PC-3 (cell line): ENCODE measurements around the gene EXOC4. TPM values are rescaled to one million over a fixed set of nuclear protein-coding genes. Genes with fewer than 3 reads are reported as not detected.
A peak's percentile ranks its signal among the peaks of the same experiment; 100 is the strongest.

Experiments
- ATAC-seq: fragments of 200-7000 bp; cut with Tn5 transposase; 2 replicates; pipeline ENCODE4 v1.9.1; 2020; ENCODE audit warnings: mild to moderate bottlenecking, moderate library complexity
- BruUV-seq: library from RNA; stranded (reverse); fragments of 400-500 nt; replicated peaks from 2 replicates; lab custom pipeline; 2021; lab: Mats Ljungman, UMichigan
- CTCF ChIA-PET: fragments of 300-600 bp; sonication (Branson Sonifier 250); formaldehyde crosslinking; loops from one replicate; lab custom pipeline; 2022; ENCODE audit warnings: antibody characterized with exemption; lab: Charles Lee
- POLR2A ChIA-PET: fragments of 300-600 bp; sonication (Branson Sonifier 250); formaldehyde crosslinking; loops from one replicate; lab custom pipeline; 2022; ENCODE audit warnings: antibody characterized with exemption; ENCODE audit not compliant: unreplicated experiment; lab: Charles Lee
- DNase-seq: peaks from one replicate; pipeline ENCODE4 v3.0.0-alpha.2; 2015
- H2AFZ ChIP-seq: fragments of 300-600 bp; sonication (generic); 2 replicates; pipeline ENCODE4 v1.6.0; 2016; ENCODE audit warnings: antibody characterized with exemption, low read length
- H3F3A ChIP-seq: fragments of 300-600 bp; sonication (generic); one replicate; pipeline ENCODE4 v1.6.0; 2017; ENCODE audit warnings: antibody characterized with exemption, low read length, control low read depth, mild to moderate bottlenecking; ENCODE audit not compliant: unreplicated experiment
- H3K27ac ChIP-seq: fragments of 300-600 bp; sonication (generic); 2 replicates; pipeline ENCODE4 v1.5.1; 2016; ENCODE audit warnings: mild to moderate bottlenecking, low read length
- H3K27me3 ChIP-seq: fragments of 300-600 bp; sonication (generic); 2 replicates; pipeline ENCODE4 v1.6.1; 2016; ENCODE audit warnings: low read length, mixed read lengths
- H3K36me3 ChIP-seq: fragments of 300-600 bp; sonication (generic); 2 replicates; pipeline ENCODE4 v1.6.1; 2016; ENCODE audit warnings: low read depth, mixed run types, low read length, mixed read lengths
- H3K4me1 ChIP-seq: fragments of 300-600 bp; sonication (generic); 2 replicates; pipeline ENCODE4 v1.5.1; 2016; ENCODE audit warnings: low read length; ENCODE audit not compliant: insufficient read depth
- H3K4me2 ChIP-seq: fragments of 300-600 bp; sonication (generic); 2 replicates; pipeline ENCODE4 v1.6.0; 2016; ENCODE audit warnings: low read length
- H3K4me3 ChIP-seq: fragments of 300-600 bp; sonication (generic); 2 replicates; pipeline ENCODE4 v1.5.1; 2016; ENCODE audit warnings: mild to moderate bottlenecking, low read length, mixed read lengths
- H3K79me2 ChIP-seq: fragments of 300-600 bp; sonication (generic); 2 replicates; pipeline ENCODE4 v1.6.1; 2017; ENCODE audit warnings: low read length, mixed read lengths
- H3K9ac ChIP-seq: fragments of 300-600 bp; sonication (generic); 2 replicates; pipeline ENCODE4 v1.6.0; 2016; ENCODE audit warnings: mild to moderate bottlenecking, low read length
- H3K9me2 ChIP-seq: fragments of 300-600 bp; sonication (generic); replicated peaks from 2 replicates; pipeline ENCODE4 v1.6.1; 2016; ENCODE audit warnings: mixed run types, low read length, mixed read lengths
- H3K9me3 ChIP-seq: fragments of 300-600 bp; sonication (generic); 2 replicates; pipeline ENCODE4 v1.6.1; 2016; ENCODE audit warnings: low read length, mixed read lengths
- H4K20me1 ChIP-seq: fragments of 300-600 bp; sonication (generic); 2 replicates; pipeline ENCODE4 v1.6.1; 2016; ENCODE audit warnings: low read length, mixed read lengths
- CTCF ChIP-seq: fragments of 300-600 bp; sonication (generic); conservative IDR thresholded peaks from 2 replicates; pipeline ENCODE4 v1.5.1; 2017; ENCODE audit warnings: antibody characterized with exemption, low read depth, mild to moderate bottlenecking, low read length
- EZH2 ChIP-seq: fragments of 300-600 bp; sonication (generic); IDR thresholded peaks from one replicate; pipeline ENCODE4 v1.6.1; 2017; ENCODE audit warnings: antibody characterized with exemption, mild to moderate bottlenecking, low read length; ENCODE audit not compliant: unreplicated experiment
- EZH2phosphoT487 ChIP-seq: fragments of 300-600 bp; sonication (generic); IDR thresholded peaks from 2 replicates; pipeline ENCODE4 v1.6.1; 2018; ENCODE audit warnings: mild to moderate bottlenecking, antibody characterized with exemption, low read length, borderline replicate concordance
- intact Hi-C: fragments of 100-400 bp; cut with micrococcal nuclease; formaldehyde crosslinking; loops from 2 replicates; pipeline ENCODE4 v1.9.0; 2023
- total RNA-seq: library from RNA; depleted of rRNA; stranded (reverse); fragments of >200 nt; gene quantifications from 2 replicates; pipeline ENCODE4 v1.2.3, GENCODE V29; 2014

EXOC4 gene
- total RNA-seq, 1 experiment from 2014 or later, result 43.5 TPM

DNA sequence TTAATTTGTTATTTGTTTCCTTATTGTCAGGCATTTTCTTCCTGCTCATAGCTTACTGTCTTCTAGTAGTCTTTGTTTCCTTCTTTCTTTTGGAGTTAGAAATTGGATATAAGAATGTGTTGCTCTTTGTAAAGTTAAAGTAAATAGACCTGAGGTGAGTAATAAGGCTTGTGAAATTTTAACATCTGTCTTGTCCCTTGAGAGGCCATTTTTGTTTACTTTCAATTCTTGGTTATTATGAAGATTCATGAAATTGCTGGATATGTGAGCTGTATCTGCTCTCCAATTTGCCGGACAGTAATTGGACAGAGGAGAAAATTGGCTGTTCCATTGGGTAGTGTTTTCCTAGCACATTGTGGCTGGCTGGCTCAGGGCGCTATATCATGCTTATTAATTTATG is 260.7 kb downstream of the EXOC4 start:
- DNase-seq (peak; percentile 64), ATAC-seq (peak; percentile 45)
- no peak overlapping the region for H3K9ac ChIP-seq
- TF ChIP-seq CTCF, result no peak
- no peak for TF ChIP-seq EZH2
- TF ChIP-seq EZH2phosphoT487, result no peak
- H3K9me3 ChIP-seq, result no peaks in the 10 kb centered on the region
- peak overlapping the region; percentile 81 for H3K4me2 ChIP-seq
- no peaks in the 10 kb centered on the region for H3F3A ChIP-seq
- H2AFZ ChIP-seq, result no peak overlapping the region
- H3K79me2 ChIP-seq, result no peaks in the 10 kb centered on the region
- H3K9me2 ChIP-seq, result no peaks in the 10 kb centered on the region
- H3K36me3 ChIP-seq, result no peaks in the 10 kb centered on the region
- H3K4me1 ChIP-seq, result peaks cover 22% of the 10 kb centered on the region
- CTCF ChIA-PET, result interaction anchor here (0.6 kb wide), 1 partner anchor 55 kb away, joined by 3 read pairs; no protein-coding TSS in a partner anchor
- no peak overlapping the region for H3K4me3 ChIP-seq
- H3K27me3 ChIP-seq, result no peaks in the 10 kb centered on the region
- no TSS peak for BruUV-seq
- POLR2A ChIA-PET, result no interaction called here
- peak overlapping the region; percentile 69 for H3K27ac ChIP-seq
- no peaks in the 10 kb centered on the region for H4K20me1 ChIP-seq
- intact Hi-C loops, result loop anchor here (5.0 to 10.0 kb wide), 4 partner anchors 59 to 731 kb away; no protein-coding TSS in a partner anchor

DNA sequence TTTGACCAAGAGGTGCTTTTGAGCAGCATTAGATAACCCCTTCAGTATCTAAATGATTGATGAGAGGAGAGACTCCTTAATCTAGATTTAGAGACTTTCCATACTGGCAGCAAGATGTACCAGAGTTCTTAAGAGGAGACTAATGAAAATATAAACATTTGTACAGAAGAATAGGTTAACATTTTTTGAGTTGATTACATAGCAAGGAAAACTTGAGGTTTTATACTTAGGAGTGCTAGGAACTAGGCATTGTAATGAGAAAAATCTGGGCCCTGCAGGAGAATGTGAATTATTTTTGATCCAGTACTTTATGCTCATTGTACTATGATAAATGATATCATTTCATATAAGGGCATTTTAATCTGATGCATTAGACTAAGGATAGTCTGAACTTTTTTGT is 261.7 kb downstream of the EXOC4 start:
- no peak overlapping the region for H3K4me3 ChIP-seq

GRCh38 chr7:133517766-133518165 is 264.9 kb downstream of the EXOC4 start:
- no peak overlapping the region for H2AFZ ChIP-seq
- TF ChIP-seq CTCF (no peak), EZH2phosphoT487 (no peak), EZH2 (no peak)
- H3K27ac ChIP-seq, result no peak overlapping the region
- H3K4me3 ChIP-seq, result no peak overlapping the region
- H4K20me1 ChIP-seq, result no peaks in the 10 kb centered on the region
- intact Hi-C loops, result loop anchor here (10.0 kb wide), 1 partner anchor 127 kb away; no protein-coding TSS in a partner anchor
- ATAC-seq, result no peak
- no peaks in the 10 kb centered on the region for H3K9me2 ChIP-seq
- ChIA-PET POLR2A (no interaction called here), CTCF (no interaction called here)
- peaks cover 15% of the 10 kb centered on the region for H3K4me1 ChIP-seq
- H3K9me3 ChIP-seq, result no peaks in the 10 kb centered on the region
- no peaks in the 10 kb centered on the region for H3K27me3 ChIP-seq
- H3F3A ChIP-seq, result no peaks in the 10 kb centered on the region
- DNase-seq, result no peak
- H3K9ac ChIP-seq, result no peak overlapping the region
- no peaks in the 10 kb centered on the region for H3K79me2 ChIP-seq
- BruUV-seq, result no TSS peak
- no peak overlapping the region for H3K4me2 ChIP-seq
- H3K36me3 ChIP-seq, result no peaks in the 10 kb centered on the region

More for the DNA sequence above, 261.7 kb downstream of the EXOC4 start:
- no peaks in the 10 kb centered on the region for H3F3A ChIP-seq
- peaks cover 22% of the 10 kb centered on the region for H3K4me1 ChIP-seq
- H3K9me3 ChIP-seq, result no peaks in the 10 kb centered on the region
- no peak overlapping the region for H3K4me2 ChIP-seq
- no peak for TF ChIP-seq EZH2
- ChIA-PET POLR2A (no interaction called here), CTCF (no interaction called here)
- BruUV-seq, result no TSS peak
- H3K27me3 ChIP-seq, result no peaks in the 10 kb centered on the region
- intact Hi-C loops, result loop anchor here (5.0 to 10.0 kb wide), 4 partner anchors 58 to 732 kb away; no protein-coding TSS in a partner anchor
- H3K79me2 ChIP-seq, result no peaks in the 10 kb centered on the region
- ATAC-seq (no peak), DNase-seq (no peak)
- H2AFZ ChIP-seq, result no peak overlapping the region
- no peak overlapping the region for H3K27ac ChIP-seq
- no peaks in the 10 kb centered on the region for H4K20me1 ChIP-seq
- no peaks in the 10 kb centered on the region for H3K9me2 ChIP-seq
- H3K9ac ChIP-seq, result no peak overlapping the region
- no peaks in the 10 kb centered on the region for H3K36me3 ChIP-seq
